Liver (tissue), 9 donors: ENCODE measurements around the gene CLDN3. TPM values are rescaled to one million over a fixed set of nuclear protein-coding genes. Genes with fewer than 3 reads are reported as not detected.

ENCODE experiments used
- DNase-seq: peaks from one replicate; pipeline ENCODE4 v3.0.0-alpha.2; 2017; ENCODE audit warnings: low spot score
- H3K27ac ChIP-seq, 2 donors: one replicate each; pipeline ENCODE4 v1.7.0; 2013; ENCODE audit warnings: inconsistent platforms in 2 of 2, low read length in 2 of 2, control low read depth in 1 of 2, low read depth in 1 of 2, mild to moderate bottlenecking in 1 of 2
- H3K27me3 ChIP-seq, 4 donors: one replicate each; pipeline versions ENCODE4 v1.6.1 to v1.7.0; 2013; ENCODE audit warnings: low read length in 3 of 4, inconsistent platforms in 1 of 4, mild to moderate bottlenecking in 1 of 4, moderate library complexity in 1 of 4; ENCODE audit not compliant: control insufficient read depth in 4 of 4, insufficient read depth in 4 of 4
- H3K36me3 ChIP-seq, 4 donors: one replicate each; pipeline versions ENCODE4 v1.6.1 to v1.7.0; 2013; ENCODE audit warnings: low read length in 3 of 4, mild to moderate bottlenecking in 3 of 4, low read depth in 1 of 4, moderate library complexity in 1 of 4; ENCODE audit not compliant: control insufficient read depth in 4 of 4, insufficient read depth in 3 of 4
- H3K4me1 ChIP-seq, 4 donors: one replicate each; pipeline versions ENCODE4 v1.6.1 to v1.7.0; 2013; ENCODE audit warnings: low read length in 3 of 4, mild to moderate bottlenecking in 3 of 4, moderate library complexity in 1 of 4; ENCODE audit not compliant: control insufficient read depth in 4 of 4, insufficient read depth in 4 of 4
- H3K4me3 ChIP-seq, 3 donors: one replicate each; pipeline versions ENCODE4 v1.6.1 to v1.7.0; 2013; ENCODE audit warnings: low read length in 3 of 3, control low read depth in 1 of 3, low read depth in 1 of 3, mild to moderate bottlenecking in 1 of 3
- H3K9ac ChIP-seq, 2 donors: one replicate each; pipeline ENCODE4 v1.7.0; 2013; ENCODE audit warnings: low read length in 2 of 2, mild to moderate bottlenecking in 2 of 2, moderate library complexity in 2 of 2, control low read depth in 1 of 2, low read depth in 1 of 2
- H3K9me3 ChIP-seq, 4 donors: one replicate each; pipeline versions ENCODE4 v1.6.1 to v1.7.0; 2013; ENCODE audit warnings: low read length in 3 of 4; ENCODE audit not compliant: control insufficient read depth in 4 of 4
- ATF3 ChIP-seq: IDR thresholded peaks from 2 replicates; pipeline ENCODE4 v1.6.1; 2016; ENCODE audit warnings: antibody characterized with exemption
- CTCF ChIP-seq: fragments of 150-350 bp; IDR thresholded peaks from 2 replicates; pipeline ENCODE4 v1.5.1; 2017; ENCODE audit warnings: improper control_type of control experiment, low read depth, low read length; ENCODE audit not compliant: missing input control
- EGR1 ChIP-seq, 2 donors: IDR thresholded peaks; 2 replicates each; pipeline ENCODE4 v1.6.1; 2016 to 2018; ENCODE audit warnings: antibody characterized with exemption in 2 of 2, low read depth in 2 of 2
- FOXA1 ChIP-seq: IDR thresholded peaks from 2 replicates; pipeline ENCODE4 v1.6.1; 2016; ENCODE audit warnings: antibody characterized with exemption
- FOXA2 ChIP-seq: IDR thresholded peaks from 2 replicates; pipeline ENCODE4 v1.6.1; 2016; ENCODE audit warnings: antibody characterized with exemption
- GABPA ChIP-seq, 2 donors: IDR thresholded peaks in 1 of 2; conservative IDR thresholded peaks in 1 of 2; 2 replicates each; pipeline ENCODE4 v1.6.1; 2016; ENCODE audit warnings: antibody characterized with exemption in 2 of 2, mild to moderate bottlenecking in 1 of 2, moderate library complexity in 1 of 2
- HNF4A ChIP-seq, 2 donors: conservative IDR thresholded peaks; 2 replicates each; pipeline ENCODE4 v1.6.1; 2016; ENCODE audit warnings: antibody characterized with exemption in 2 of 2, mild to moderate bottlenecking in 2 of 2
- HNF4G ChIP-seq: IDR thresholded peaks from 2 replicates; pipeline ENCODE4 v1.6.1; 2016; ENCODE audit warnings: antibody characterized with exemption
- JUND ChIP-seq, 2 donors: IDR thresholded peaks; 2 replicates each; pipeline ENCODE4 v1.6.1; 2016; ENCODE audit warnings: antibody characterized with exemption in 2 of 2
- MAX ChIP-seq: IDR thresholded peaks from 2 replicates; pipeline ENCODE4 v1.6.1; 2016; ENCODE audit warnings: antibody characterized with exemption
- RXRA ChIP-seq, 2 donors: IDR thresholded peaks; 2 replicates each; pipeline ENCODE4 v1.6.1; 2017 to 2018; ENCODE audit warnings: antibody characterized with exemption in 2 of 2, mild to moderate bottlenecking in 1 of 2
- SP1 ChIP-seq: IDR thresholded peaks from 2 replicates; pipeline ENCODE4 v1.6.1; 2018; ENCODE audit warnings: antibody characterized with exemption, mild to moderate bottlenecking
- TAF1 ChIP-seq: conservative IDR thresholded peaks from 2 replicates; pipeline ENCODE4 v1.6.1; 2016; ENCODE audit warnings: antibody characterized with exemption, mild to moderate bottlenecking
- ZBTB33 ChIP-seq: IDR thresholded peaks from 2 replicates; pipeline ENCODE4 v1.6.1; 2016; ENCODE audit warnings: antibody characterized with exemption
- WGBS: extraction: QIAGEN DNeasy Blood & Tissue Kit; methylation state at CpG from one replicate; pipeline ENCODE4 v1.1.7; 2013; 5-methylcytosine and 5-hydroxymethylcytosine counted together
- polyA plus RNA-seq, 2 donors: library from polyadenylated mRNA; stranded (reverse) in 1 of 2; unstranded in 1 of 2; fragments of 200-250 nt in 1 of 2; fragments of >200 nt in 1 of 2; fragmentation: Nextera tagmentation in 1 of 2; extraction: Ambion mirVana in 1 of 2; gene quantifications; one replicate each; pipeline versions ENCODE4 v1.2.1 to v1.2.3, GENCODE V29; 2013 to 2015
- total RNA-seq, 2 donors: library from RNA; depleted of rRNA; stranded (reverse); fragments of >200 nt; gene quantifications; one replicate each; pipeline ENCODE4 v1.2.3, GENCODE V29; 2014
- donor health status: healthy.
- donor health status: healthy.
- donor health status: healthy.
- donor health status: healthy.
- donor health status: healthy.

Gene CLDN3
- total and polyA plus RNA-seq, 4 donors = 3.6 to 43.0 (median 22.9) TPM

- Histone ChIP-seq H3K4me3 (no peak overlapping the region), H3K9ac (no peak overlapping the region), H3K4me1 (peaks cover 9 to 34% (median 27%) of the 10 kb centered on the region in 4 donors), H3K9me3 (no peaks in the 10 kb centered on the region), H3K27ac (no peak overlapping the region), H3K27me3 (no peaks in the 10 kb centered on the region), H3K36me3 (no peaks in the 10 kb centered on the region)
- no peak for TF ChIP-seq GABPA (IDR thresholded peaks at IDR 0.05 in 1 of 2, conservative IDR thresholded peaks at IDR 0.05 in 1 of 2)
- TF ChIP-seq ATF3 = no peak
- TF ChIP-seq RXRA (IDR thresholded peaks at IDR 0.05) = no peak
- no peak for TF ChIP-seq CTCF
- TF ChIP-seq FOXA1 = no peak
- TF ChIP-seq ZBTB33 = no peak
- no peak for TF ChIP-seq MAX
- TF ChIP-seq FOXA2 = no peak
- TF ChIP-seq JUND (IDR thresholded peaks at IDR 0.05) = no peak
- WGBS = 84% methylated on average over 17 of the region's 17 CpGs
- DNase-seq = no peak
Observed at GRCh38 chr7:73766556-73767229, 3.4 kb downstream of the CLDN3 start.

- Histone ChIP-seq H3K36me3 (no peaks in the 10 kb centered on the region), H3K4me1 (peaks cover 0 to 1% (median under 1%) of the 10 kb centered on the region in 4 donors), H3K27me3 (no peaks in the 10 kb centered on the region), H3K4me3 (no peak overlapping the region), H3K9me3 (no peaks in the 10 kb centered on the region), H3K9ac (no peak overlapping the region), H3K27ac (no peak overlapping the region)
- DNase-seq = no peak
- WGBS = 89% methylated on average over 1 of the region's 1 CpG
- TF ChIP-seq TAF1 (no peak), HNF4G (no peak), EGR1 (IDR thresholded peaks at IDR 0.05; ENCODE audit: low read depth in 2 of 2) (no peak), HNF4A (conservative IDR thresholded peaks at IDR 0.05) (no peak), JUND (IDR thresholded peaks at IDR 0.05) (no peak), SP1 (no peak)
Observed at GRCh38 chr7:73762659-73762999, 7.4 kb downstream of the CLDN3 start.
